MM.1S (cell line): ENCODE measurements around the gene CNOT4.

Experiments used
- DNase-seq: peaks from one replicate; pipeline ENCODE4 v3.0.0-alpha.2; 2015
- H2AFZ ChIP-seq: fragments of 300-600 bp; sonication (generic); 2 replicates; pipeline ENCODE4 v1.6.0; 2016; ENCODE audit warnings: antibody characterized with exemption, low read length
- H3F3A ChIP-seq: fragments of 300-600 bp; sonication (generic); 2 replicates; pipeline ENCODE4 v1.6.1; 2016; ENCODE audit warnings: mild to moderate bottlenecking, antibody characterized with exemption, low read length, moderate library complexity, mixed read lengths; ENCODE audit not compliant: insufficient read depth
- H3K27ac ChIP-seq: fragments of 300-600 bp; sonication (generic); 2 replicates; pipeline ENCODE4 v1.5.1; 2016; ENCODE audit warnings: mild to moderate bottlenecking, low read length
- H3K27me3 ChIP-seq: fragments of 300-600 bp; sonication (generic); replicated peaks from 2 replicates; pipeline ENCODE4 v1.6.0; 2016; ENCODE audit warnings: low read length; ENCODE audit not compliant: insufficient read depth
- H3K36me3 ChIP-seq: fragments of 300-600 bp; sonication (generic); replicated peaks from 2 replicates; pipeline ENCODE4 v1.6.1; 2016; ENCODE audit warnings: mild to moderate bottlenecking, low read length, mixed read lengths; ENCODE audit not compliant: insufficient read depth
- H3K4me1 ChIP-seq: fragments of 300-600 bp; sonication (generic); 2 replicates; pipeline ENCODE4 v1.6.1; 2016; ENCODE audit warnings: low read length, mixed read lengths
- H3K4me2 ChIP-seq: fragments of 300-600 bp; sonication (generic); 2 replicates; pipeline ENCODE4 v1.6.0; 2016; ENCODE audit warnings: low read depth, low read length
- H3K4me3 ChIP-seq: fragments of 300-600 bp; sonication (generic); 2 replicates; pipeline ENCODE4 v1.5.1; 2016; ENCODE audit warnings: low read length, mixed read lengths
- H3K79me2 ChIP-seq: fragments of 300-600 bp; sonication (generic); 2 replicates; pipeline ENCODE4 v1.6.1; 2016; ENCODE audit warnings: mixed run types, low read length, mixed read lengths
- H3K9ac ChIP-seq: fragments of 300-600 bp; sonication (generic); 2 replicates; pipeline ENCODE4 v1.6.1; 2016; ENCODE audit warnings: low read length, mixed read lengths
- H3K9me2 ChIP-seq: fragments of 300-600 bp; sonication (generic); replicated peaks from 2 replicates; pipeline ENCODE4 v1.6.1; 2016; ENCODE audit warnings: mild to moderate bottlenecking, low read length, mixed read lengths; ENCODE audit not compliant: insufficient read depth
- H3K9me3 ChIP-seq: fragments of 300-600 bp; sonication (generic); replicated peaks from 2 replicates; pipeline ENCODE4 v1.6.1; 2016; ENCODE audit warnings: mild to moderate bottlenecking, low read length, mixed read lengths; ENCODE audit not compliant: insufficient read depth
- H4K20me1 ChIP-seq: fragments of 300-600 bp; sonication (generic); 2 replicates; pipeline ENCODE4 v1.6.1; 2016; ENCODE audit warnings: mild to moderate bottlenecking, low read length, moderate library complexity, mixed read lengths; ENCODE audit not compliant: insufficient read depth
- CTCF ChIP-seq: fragments of 300-600 bp; sonication (generic); IDR thresholded peaks from 2 replicates; pipeline ENCODE4 v1.5.1; 2016; ENCODE audit warnings: antibody characterized with exemption, low read length, mixed read lengths
- EZH2 ChIP-seq: fragments of 300-600 bp; sonication (generic); optimal IDR thresholded peaks from 2 replicates; pipeline ENCODE3; 2017; ENCODE audit warnings: low read depth, mild to moderate bottlenecking, antibody characterized with exemption, low read length, mixed read lengths
- EZH2phosphoT487 ChIP-seq: fragments of 300-600 bp; sonication (generic); IDR thresholded peaks from 2 replicates; pipeline ENCODE4 v1.6.1; 2018; ENCODE audit warnings: antibody characterized with exemption, low read length

Gene CNOT4

GRCh38 chr7:135337506-135337905 lies 172.4 kb downstream of the CNOT4 start:
- H3K4me1 ChIP-seq, result no peaks in the 10 kb centered on the region
- H3K9me2 ChIP-seq, result no peaks in the 10 kb centered on the region
- no peak overlapping the region for H3K4me3 ChIP-seq
- H3K27me3 ChIP-seq, result no peaks in the 10 kb centered on the region
- H3K4me2 ChIP-seq, result no peak overlapping the region
- no peaks in the 10 kb centered on the region for H3F3A ChIP-seq
- H3K27ac ChIP-seq, result no peak overlapping the region
- TF ChIP-seq EZH2, result no peak
- TF ChIP-seq EZH2phosphoT487, result no peak
- TF ChIP-seq CTCF, result no peak
- H3K79me2 ChIP-seq, result no peaks in the 10 kb centered on the region
- no peak for DNase-seq
- no peaks in the 10 kb centered on the region for H3K9me3 ChIP-seq
- H4K20me1 ChIP-seq, result no peaks in the 10 kb centered on the region
- H3K9ac ChIP-seq, result no peak overlapping the region
- no peaks in the 10 kb centered on the region for H3K36me3 ChIP-seq
- H2AFZ ChIP-seq, result no peak overlapping the region

- peak; percentile 53 for DNase-seq
- no peak overlapping the region for H3K9ac ChIP-seq
- no peaks in the 10 kb centered on the region for H3K9me2 ChIP-seq
- H3K4me1 ChIP-seq, result no peaks in the 10 kb centered on the region
- no peak overlapping the region for H3K27ac ChIP-seq
- H3K79me2 ChIP-seq, result no peaks in the 10 kb centered on the region
- H4K20me1 ChIP-seq, result no peaks in the 10 kb centered on the region
- no peaks in the 10 kb centered on the region for H3K9me3 ChIP-seq
- H3K36me3 ChIP-seq, result no peaks in the 10 kb centered on the region
- no peaks in the 10 kb centered on the region for H3K27me3 ChIP-seq
- H3F3A ChIP-seq, result no peaks in the 10 kb centered on the region
- no peak overlapping the region for H3K4me2 ChIP-seq
- TF ChIP-seq EZH2, result no peak
- TF ChIP-seq CTCF, result peak; percentile 65
- H2AFZ ChIP-seq, result no peak overlapping the region
- no peak overlapping the region for H3K4me3 ChIP-seq
Observed at GRCh38 chr7:135335628-135336139, 174.2 kb downstream of the CNOT4 start.

- Histone ChIP-seq H3K79me2 (no peaks in the 10 kb centered on the region), H3F3A (no peaks in the 10 kb centered on the region), H4K20me1 (no peaks in the 10 kb centered on the region), H3K27ac (no peak overlapping the region), H3K9ac (no peak overlapping the region), H3K4me2 (no peak overlapping the region), H2AFZ (no peak overlapping the region), H3K27me3 (no peaks in the 10 kb centered on the region), H3K36me3 (no peaks in the 10 kb centered on the region), H3K4me1 (no peaks in the 10 kb centered on the region), H3K9me2 (no peaks in the 10 kb centered on the region), H3K9me3 (no peaks in the 10 kb centered on the region), H3K4me3 (no peak overlapping the region)
- DNase-seq, result no peak
- TF ChIP-seq EZH2phosphoT487, result no peak
- no peak for TF ChIP-seq CTCF
- TF ChIP-seq EZH2, result no peak
Observed at GRCh38 chr7:135334830-135335543, 174.9 kb downstream of the CNOT4 start.
